Adrenal gland (tissue), 5 donors: ENCODE results near the gene EPB41L2.

Experiments used
- CTCF ChIP-seq, 6 experiments: fragments of 450-650 bp in 4 of 6; fragments of 200-600 bp in 2 of 6; sonication (generic) in 1 of 6; IDR thresholded peaks; 1 replicate in 5 of 6; 2 replicates in 1 of 6; pipeline versions ENCODE4 v1.5.1 to v1.8.0; 2016 to 2021; ENCODE audit warnings: antibody characterized with exemption in 6 of 6, mild to moderate bottlenecking in 2 of 6, moderate library complexity in 1 of 6
- POLR2A ChIP-seq, 2 donors: fragments of 450-650 bp; IDR thresholded peaks; one replicate each; pipeline ENCODE4 v1.6.1; 2017; ENCODE audit warnings: antibody characterized with exemption in 2 of 2, mild to moderate bottlenecking in 2 of 2, moderate library complexity in 1 of 2
- donor health status: DM: no; HTN: no; CAD: no.

- TF ChIP-seq CTCF (IDR thresholded peaks at IDR 0.05) (no peak), POLR2A (IDR thresholded peaks at IDR 0.05) (no peak)
Measured at GRCh38 chr6:131042664-131043063, 20.4 kb downstream of the EPB41L2 start.
